SK-N-MC (cell line): ENCODE data around the gene ZNF732.
"Not testable (repeated sequence)": the region's sequence is repeated elsewhere in the genome, so short reads cannot be mapped to it uniquely, and the experiment has no call there.

Experiments
- EZH2 ChIP-seq: fragments of 200-600 bp; sonication (generic); IDR thresholded peaks from one replicate; pipeline ENCODE4 v1.6.1; 2017; ENCODE audit warnings: antibody characterized with exemption
- POLR2AphosphoS5 ChIP-seq: IDR thresholded peaks from 2 replicates; pipeline ENCODE4 v1.6.1; 2012; ENCODE audit warnings: mild to moderate bottlenecking, low read depth, low read length, borderline replicate concordance

DNA sequence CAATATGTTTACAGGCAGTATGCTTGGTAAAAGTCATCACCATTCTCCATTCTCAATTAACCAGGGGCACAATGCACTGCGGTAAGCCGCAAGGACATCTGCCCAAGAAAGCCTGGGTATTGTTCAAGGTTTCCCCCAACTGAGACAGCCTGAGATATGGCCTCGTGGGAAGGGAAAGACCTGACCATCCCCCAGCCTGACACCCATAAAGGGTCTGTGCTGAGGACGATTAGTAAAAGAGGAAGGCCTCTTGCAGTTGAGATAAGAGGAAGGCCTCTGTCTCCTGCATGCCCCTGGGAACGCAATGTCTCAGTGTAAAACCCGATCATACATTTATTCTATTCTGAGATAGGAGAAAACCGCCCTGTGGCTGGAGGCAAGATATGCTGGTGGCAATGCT, 63.9 kb downstream of the ZNF732 start:
- not testable (repeated sequence) for TF ChIP-seq EZH2, POLR2AphosphoS5
